Activated CD8-positive, alpha-beta memory T cell treated with anti-CD3 and anti-CD28 coated beads for 48 hours (primary cell): ENCODE measurements around the gene ARMC3.
A peak's percentile ranks its signal among the peaks of the same experiment; 100 is the strongest.
"Not testable (repeated sequence)": the region's sequence is repeated elsewhere in the genome, so short reads cannot be mapped to it uniquely, and the experiment has no call there.

Source experiments
- DNase-seq, 3 experiments: peaks; one replicate each; pipeline ENCODE4 v3.0.0-alpha.2; 2020; ENCODE audit warnings: low read depth in 2 of 3, low spot score in 2 of 3

ARMC3 gene

DNA sequence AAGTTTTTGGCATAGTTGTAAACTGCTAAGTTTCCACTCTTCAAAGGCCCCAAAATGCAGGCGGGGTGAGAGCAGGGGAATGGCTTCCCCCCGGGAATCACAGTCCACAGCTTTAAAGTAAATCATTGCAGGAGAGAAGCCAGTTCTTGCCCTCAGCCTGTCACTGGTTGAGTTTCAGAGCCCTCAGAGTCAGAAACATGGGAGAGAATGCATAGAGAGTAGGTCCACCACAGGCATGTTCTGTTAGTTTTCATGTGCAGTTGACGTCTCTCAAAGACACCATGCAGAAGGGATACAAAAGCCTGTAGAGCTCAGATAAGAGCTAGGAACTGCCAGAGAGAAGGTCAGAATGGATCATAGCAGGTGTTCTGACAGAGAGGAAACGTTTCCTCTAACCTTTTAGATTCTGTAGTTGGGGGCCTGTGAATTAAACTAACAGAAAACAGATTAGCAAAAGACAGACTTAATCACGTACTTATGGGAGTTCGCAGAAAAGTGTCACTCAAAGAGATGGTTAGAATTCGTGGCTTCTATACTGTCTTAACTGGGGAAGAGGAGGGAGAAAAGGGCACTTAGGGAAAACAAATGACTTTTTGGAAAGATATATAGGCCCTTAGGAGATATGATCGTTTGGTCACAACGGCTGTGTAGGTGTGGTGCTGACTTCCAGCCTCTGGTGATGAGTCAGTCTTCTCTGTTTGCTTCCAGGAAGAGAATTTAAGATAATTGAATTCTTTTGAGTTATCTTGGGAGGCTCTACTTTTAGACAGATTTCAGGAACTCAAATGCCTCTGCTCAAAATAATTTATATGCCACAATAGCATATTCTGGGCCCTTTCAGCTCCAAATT is 119.6 kb downstream of the ARMC3 start:
- DNase-seq, result no peak

- DNase-seq, result no peak
Measured at GRCh38 chr10:23048191-23048590, 120.3 kb downstream of the ARMC3 start.

- no peak for DNase-seq
Measured at GRCh38 chr10:23051278-23051677, 123.4 kb downstream of the ARMC3 start.

DNA sequence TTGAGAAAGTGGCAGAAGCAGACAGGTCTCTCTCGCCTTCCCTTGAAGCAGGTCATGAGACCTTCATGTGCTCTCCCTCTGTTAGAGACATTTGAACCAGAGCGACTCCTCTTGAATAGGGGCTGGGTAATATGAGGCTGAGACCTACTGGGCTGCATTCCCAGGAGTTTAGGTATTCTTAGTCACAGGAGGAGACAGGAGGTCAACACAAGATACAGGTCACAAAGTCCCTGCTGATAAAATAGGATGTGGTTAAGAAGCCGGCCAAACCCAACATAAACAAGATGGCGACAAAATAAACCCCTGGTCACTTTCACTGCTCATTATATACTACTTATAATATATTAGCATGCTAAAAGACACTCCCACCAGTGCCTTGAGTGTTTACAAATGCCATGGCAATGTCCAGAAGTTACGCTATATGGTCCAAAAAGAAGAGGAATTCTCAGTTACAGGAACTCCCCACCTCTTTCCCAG is 124.0 kb downstream of the ARMC3 start:
- no peak for DNase-seq

- DNase-seq, result no peak
Measured at GRCh38 chr10:23053036-23053435, 125.2 kb downstream of the ARMC3 start.

GRCh38 chr10:23055424-23056185 is 127.8 kb downstream of the ARMC3 start:
- no peak for DNase-seq

DNA sequence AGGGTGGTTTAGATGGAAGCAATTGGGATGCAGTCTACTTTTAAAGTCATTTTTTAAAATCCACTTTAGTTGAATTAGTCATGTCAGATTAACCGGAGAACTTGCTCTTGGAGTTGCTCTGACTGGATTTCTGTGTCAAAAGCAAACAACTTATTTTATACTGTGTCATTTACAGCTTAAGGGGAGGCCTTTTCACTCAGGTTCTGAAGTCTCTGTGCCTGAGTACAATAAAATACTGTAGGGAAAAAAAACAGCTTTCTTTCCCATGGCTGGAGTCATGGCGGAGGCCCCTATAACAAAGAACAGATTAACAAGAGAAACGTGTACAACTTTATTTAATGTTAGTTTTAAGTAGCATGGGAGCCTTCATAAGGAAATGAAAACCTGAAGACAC is 128.3 kb downstream of the ARMC3 start:
- DNase-seq, result no peak

DNA sequence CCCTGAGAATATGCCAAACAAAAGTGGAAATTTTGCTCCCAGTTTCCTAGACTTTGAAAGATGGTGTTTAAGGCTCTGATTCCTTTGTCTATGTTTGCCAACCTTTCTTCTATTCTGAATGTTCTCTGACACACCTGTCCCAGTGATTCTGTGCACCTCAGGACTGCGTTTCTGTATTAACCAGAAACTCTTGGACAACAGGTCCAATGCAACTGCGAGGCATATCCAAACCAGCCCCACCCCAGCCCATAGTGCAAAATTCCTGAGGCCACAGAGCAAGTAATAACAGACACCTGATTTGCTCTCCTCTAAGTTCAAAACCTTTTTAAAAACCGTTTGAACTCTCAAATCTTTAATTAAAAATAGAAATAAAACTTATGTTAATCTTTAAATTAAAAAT is 130.5 kb downstream of the ARMC3 start:
- DNase-seq, result no peak

DNA sequence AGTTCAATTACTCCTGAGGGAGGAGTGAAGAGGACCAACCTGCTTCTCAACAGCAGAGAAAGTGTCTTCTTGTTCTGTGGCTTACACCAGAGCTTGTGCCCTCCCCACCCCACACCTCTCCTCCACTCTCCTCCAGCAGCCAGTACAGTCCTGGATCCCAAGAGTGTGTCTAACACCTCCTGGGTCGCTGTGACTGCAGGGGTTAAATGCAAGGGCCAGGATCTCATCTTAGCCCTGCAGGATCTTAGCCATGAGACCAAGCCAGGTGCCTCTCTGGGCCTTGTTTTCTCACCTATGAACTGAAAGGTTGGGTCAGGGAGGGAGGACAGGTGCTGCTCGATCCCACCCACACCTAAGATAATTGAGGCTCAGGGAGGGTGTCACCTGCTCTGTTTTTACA is 133.1 kb downstream of the ARMC3 start:
- DNase-seq, result no peak

- no peak for DNase-seq
Measured at GRCh38 chr10:23063045-23063972, 135.5 kb downstream of the ARMC3 start.

GRCh38 chr10:23063973-23064812 is 136.3 kb downstream of the ARMC3 start:
- no peak for DNase-seq

DNA sequence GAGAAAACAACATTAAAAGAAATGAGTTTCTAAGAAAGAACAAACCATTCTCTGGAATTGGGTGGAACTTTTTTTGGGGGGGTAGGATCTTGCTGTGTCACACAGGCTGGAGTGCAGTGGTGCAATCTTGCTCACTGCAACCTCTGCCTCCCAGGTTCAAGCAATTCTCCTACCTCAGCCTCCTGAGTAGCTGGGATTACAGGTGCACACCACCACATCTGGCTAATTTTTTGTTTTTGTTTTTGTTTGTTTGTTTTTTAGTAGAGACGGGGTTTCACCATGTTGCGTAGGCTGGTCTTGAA is 136.9 kb downstream of the ARMC3 start:
- DNase-seq, result not testable (repeated sequence)

DNA sequence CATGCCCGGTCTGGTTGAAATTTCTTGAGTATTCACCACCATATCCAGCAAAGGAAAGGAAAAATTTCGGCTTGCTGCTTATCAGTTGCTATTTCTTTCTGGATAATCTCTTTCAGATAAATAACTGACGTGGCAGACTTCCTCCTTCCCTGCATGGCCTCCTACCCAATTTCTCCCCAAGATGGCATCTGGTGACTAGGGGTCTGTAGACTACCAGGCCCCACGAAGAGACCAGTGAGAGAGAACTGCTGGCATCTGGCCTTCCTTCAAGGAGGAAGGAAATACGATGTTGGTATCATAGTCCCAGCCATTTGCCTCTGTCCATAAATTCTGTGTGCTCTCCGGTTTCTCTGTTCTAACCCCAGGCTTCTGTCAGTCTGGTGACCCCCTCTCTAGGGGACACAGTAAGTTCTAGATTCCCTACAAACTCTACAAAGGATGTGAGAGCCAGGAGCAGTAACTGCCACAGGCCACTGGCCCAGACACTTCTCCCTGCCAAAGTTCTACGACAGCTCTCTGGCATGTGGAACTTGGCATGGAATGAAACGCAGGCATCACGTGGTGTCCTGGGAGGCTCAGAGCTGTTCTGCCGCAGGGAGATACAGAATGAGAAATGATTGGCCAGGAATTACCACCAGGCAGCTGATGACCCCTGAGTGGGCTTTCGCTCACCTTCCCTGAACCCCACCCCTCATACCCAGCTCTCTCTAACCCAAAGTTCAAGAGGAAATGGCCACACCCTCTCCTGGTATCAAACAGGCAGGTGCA is 137.5 kb downstream of the ARMC3 start:
- DNase-seq, result no peak

DNA sequence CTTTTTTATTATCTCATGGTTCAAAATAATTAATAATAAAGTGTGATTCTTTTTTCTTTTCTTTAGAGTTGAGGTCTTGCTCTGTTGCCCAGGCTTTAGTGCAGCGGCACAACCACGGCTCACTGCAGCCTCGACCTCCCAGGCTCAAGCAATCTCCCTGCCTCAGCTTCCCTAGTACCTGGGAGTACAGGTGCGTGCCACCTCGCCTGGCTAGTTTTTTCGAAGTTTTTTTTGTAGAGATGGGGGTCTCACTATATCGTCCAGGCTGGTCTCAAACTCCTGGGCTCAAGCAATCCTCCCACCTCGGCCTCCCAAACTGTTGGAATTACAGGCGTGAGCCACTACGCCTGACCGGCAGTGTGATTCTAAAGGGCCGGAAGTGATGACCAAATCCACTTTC is 139.5 kb downstream of the ARMC3 start:
- no peak for DNase-seq

- DNase-seq, result peak; percentile 9 to 40 (median 36)
Measured at GRCh38 chr10:23067939-23068775, 140.3 kb downstream of the ARMC3 start.

GRCh38 chr10:23069019-23069815 is 141.4 kb downstream of the ARMC3 start:
- no peak for DNase-seq

DNA sequence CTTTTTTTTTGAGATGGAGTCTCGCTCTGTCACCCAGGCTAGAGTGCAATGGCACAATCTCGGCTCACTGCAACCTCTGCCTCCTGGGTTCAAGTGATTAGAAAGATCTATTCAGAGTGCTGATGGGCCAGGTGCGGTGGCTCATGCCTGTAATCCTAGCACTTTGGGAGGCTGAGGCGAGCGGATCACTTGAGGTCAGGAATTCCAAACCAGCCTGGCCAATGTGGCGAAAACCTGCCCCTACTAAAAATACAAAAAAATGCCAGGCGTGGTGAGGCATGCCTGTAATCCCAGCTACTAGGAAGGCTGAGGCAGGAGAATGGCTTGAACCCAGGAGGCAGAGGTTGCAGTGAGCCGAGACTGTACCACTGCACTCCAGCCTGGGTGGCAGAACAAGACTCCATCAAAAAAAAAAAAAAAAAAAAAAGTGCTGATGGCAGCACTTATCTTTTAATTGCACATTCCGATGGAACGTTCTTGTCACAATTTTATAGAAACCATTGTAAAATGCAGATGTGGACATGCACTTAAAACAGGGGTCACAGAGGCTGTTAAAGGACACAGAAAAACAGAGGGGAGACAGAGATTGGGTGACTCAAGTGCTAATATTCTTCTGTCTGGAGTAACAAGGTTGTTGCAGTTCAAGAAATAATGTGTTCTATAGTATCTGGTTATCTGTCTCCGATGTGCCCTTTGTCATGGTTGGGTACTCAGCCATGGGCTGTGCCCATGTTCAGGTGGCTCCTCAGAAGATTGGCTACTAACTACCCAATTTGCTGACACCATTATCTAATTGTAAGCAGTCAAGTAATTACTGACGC is 142.4 kb downstream of the ARMC3 start:
- DNase-seq, result not testable (repeated sequence)
